Hippocampal formation (tissue), 2 donors: ENCODE results near the gene TFF3.

Source experiments
- DNase-seq, 2 donors: peaks; one replicate each; lab custom pipeline; 2025; lab: John Stamatoyannopoulos, UW

Gene TFF3

DNA sequence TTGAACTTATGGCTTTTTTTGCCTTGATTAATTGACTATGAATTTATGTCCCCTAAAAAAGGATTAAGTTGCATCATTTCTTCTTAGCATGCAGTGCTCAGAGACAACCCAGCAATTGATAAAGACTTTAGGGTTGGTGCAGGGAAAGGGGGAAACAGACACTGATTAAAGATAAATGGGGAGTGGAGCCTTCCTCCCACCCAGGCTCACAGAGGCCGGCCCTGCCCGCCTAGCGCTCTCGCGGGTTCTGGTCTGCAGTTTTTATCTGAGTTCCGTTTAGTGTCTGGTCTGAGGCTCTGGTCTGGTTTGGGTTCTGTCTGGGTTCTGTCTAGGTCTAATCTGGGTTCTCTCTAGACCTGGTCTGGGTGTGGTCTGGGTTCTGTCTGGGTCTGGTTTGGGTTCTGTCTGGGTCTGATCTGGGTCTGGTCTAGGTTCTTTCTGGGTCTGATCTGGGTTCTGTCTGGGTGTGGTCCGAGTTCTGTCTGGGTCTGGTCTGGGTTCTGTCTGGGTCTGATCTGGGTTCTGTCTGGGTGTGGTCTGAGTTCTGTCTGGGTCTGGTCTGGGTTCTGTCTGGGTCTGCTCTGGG is 48.1 kb downstream of the TFF3 start:
- DNase-seq, result no peak

DNA sequence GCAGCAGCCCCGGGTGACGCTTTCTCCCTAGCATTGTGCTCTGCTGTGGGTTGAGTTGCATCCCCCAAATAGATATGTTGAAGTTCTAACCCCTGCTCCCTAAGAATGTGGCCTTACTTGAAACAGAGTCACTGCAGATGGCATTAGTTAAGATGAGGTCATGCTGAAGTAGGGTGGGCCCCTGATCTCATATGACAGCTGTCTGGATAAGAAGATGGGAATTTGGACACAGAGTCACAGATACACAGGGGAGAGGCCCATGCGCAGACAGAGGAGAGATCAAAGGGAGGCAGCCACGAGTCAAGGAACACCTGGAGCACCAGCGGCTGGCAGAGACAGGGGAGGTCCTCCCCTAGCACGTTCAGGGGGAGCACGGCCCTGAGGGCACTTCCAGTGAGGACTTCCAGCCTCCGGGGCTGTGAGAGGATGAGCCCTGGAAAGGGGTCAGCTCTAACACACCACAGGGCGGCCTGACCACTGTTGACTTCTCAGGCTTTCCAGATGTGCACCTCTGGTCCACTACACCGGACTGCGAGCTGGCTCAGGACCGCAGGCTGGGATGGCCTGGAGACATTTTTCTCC is 49.9 kb downstream of the TFF3 start:
- no peak for DNase-seq

DNA sequence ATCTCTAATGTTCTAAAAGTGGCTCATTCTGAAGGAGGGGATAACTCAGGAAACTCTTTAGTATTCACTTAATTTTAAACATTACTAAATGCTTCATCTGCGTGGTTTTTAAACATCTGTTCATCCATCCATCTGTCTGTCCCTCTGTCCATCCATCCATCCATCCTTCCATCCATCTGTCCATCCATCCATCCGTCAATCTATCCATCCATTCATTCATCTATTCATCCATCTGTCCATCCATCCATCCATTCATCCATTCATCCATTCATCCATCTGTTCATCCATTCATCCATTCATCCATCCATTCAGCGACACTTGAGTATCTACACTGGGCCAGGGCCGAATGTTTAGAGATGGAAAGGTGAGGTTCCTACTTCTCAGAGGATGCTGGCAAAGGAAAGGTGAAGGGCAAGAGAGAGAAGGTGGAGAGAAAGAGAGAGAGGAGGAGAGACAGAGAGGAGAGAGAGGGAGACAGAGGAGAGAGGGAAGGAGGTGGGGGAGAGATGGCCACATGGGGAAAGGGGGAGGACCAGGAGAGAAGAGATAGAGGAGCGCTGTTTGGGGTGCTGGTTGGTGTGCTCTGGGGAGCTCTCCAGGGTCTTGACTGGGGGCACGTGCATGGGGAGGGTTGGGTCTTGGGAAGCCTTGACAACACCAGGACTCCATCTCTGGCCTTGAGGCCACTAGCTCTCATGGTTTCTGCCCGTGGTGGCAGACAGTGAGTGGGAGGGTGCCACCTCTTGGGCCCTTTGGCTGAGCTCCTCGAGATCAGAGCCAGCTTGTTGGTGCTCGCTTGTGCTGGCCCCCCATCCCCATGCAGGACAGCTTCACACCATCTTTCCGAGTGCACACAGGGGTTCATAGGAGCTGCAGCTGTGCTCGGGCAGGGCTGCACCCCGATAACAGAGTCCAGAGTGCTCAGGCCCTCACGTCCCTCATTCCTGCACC is 50.7 kb downstream of the TFF3 start:
- no peak for DNase-seq

DNA sequence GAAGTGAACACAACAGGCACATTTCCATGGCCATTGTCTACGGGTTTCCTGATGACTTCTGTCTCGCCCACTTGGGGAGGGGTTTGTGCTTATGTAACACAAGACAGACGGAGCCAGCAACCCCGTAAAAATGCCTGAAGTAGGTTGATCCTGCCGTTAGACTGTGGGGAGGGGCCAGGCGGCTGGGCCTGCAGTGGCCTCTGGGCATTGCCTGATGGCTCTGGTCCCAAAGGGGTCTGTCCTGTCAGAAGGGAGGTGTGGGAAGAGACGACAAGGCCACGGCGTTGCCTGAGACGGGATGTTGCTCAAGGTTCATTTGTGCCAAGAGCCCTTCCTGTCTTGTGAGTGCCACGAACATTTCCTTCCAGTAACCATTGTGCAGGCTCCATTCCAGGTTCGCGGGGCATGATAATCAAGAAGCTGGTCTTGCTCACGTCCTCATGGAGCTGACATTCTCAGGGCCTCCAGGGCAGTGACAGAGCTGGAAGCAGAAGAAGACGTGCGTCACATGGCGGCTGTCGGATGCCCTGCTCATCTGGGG is 51.5 kb downstream of the TFF3 start:
- no peak for DNase-seq

DNA sequence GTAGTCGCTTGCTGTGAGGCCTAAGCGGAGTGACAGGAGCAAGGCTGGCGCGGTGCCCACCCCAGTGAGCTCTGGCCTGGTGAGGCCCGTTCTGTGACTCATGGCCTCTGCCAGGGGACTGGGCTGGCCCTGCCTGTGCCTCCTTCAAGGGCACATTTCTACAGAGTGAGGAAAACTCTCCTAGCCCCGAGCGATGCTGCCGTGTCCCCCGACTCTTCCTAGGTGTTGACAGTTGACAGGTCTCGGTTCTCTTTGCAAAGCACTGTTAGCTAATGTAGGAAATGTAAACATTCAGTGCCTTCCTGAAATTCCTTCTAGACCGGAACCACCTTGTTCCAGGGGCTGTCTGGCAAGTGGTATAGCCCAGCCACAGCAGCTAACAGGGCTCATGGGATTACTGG is 52.4 kb downstream of the TFF3 start:
- DNase-seq, result peak in 1 of 2 donors; percentile 34

DNA sequence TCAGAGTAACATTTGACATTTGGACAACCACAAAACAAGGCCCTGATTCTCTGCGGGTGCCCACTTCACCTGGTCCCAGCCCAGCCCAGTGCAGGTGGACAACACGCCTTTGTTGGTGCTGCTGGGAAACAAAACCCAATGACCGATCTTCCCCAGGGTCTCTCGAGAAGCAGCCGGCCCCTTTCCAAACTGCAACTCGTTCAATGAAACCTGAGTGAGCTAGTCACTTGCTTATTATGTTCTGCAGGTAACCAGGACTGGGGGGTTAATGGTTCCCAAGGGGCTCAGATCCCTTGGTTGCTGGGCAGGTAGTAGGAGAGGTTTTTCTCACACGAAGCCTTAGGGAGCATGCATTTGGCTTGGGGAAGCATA is 53.4 kb downstream of the TFF3 start:
- DNase-seq, result no peak
